Stimulated activated CD4-positive, alpha-beta T cell treated with anti-CD3 and anti-CD28 coated beads, TNF-alpha, amount 100 ng/mL, for 24 hours (primary cell): ENCODE results near the gene ABHD5.

ENCODE experiments used
- DNase-seq, 3 experiments: peaks; one replicate each; pipeline ENCODE4 v3.0.0-alpha.2; 2020; ENCODE audit warnings: low read depth in 3 of 3

ABHD5 gene

GRCh38 chr3:43755516-43756200 lies 64.9 kb downstream of the ABHD5 start:
- DNase-seq: no peak

- DNase-seq: no peak
These were observed 67.1 kb downstream of the ABHD5 start for GRCh38 chr3:43757666-43758321.

- no peak for DNase-seq
These were observed 68.0 kb downstream of the ABHD5 start for GRCh38 chr3:43758592-43759225.

GRCh38 chr3:43759297-43759782 lies 68.6 kb downstream of the ABHD5 start:
- DNase-seq: no peak

GRCh38 chr3:43759938-43760337 lies 69.2 kb downstream of the ABHD5 start:
- DNase-seq: no peak

GRCh38 chr3:43760938-43761337 lies 70.2 kb downstream of the ABHD5 start:
- no peak for DNase-seq

- no peak for DNase-seq
These were observed 71.7 kb downstream of the ABHD5 start for GRCh38 chr3:43762451-43762850.

GRCh38 chr3:43764056-43764455 lies 73.3 kb downstream of the ABHD5 start:
- DNase-seq: no peak

- DNase-seq: no peak
These were observed 73.7 kb downstream of the ABHD5 start for GRCh38 chr3:43764471-43764870.

GRCh38 chr3:43765521-43765971 lies 74.8 kb downstream of the ABHD5 start:
- no peak for DNase-seq

- DNase-seq: no peak
These were observed 76.1 kb downstream of the ABHD5 start for GRCh38 chr3:43766672-43767465.

GRCh38 chr3:43768381-43768973 lies 77.7 kb downstream of the ABHD5 start:
- no peak for DNase-seq

GRCh38 chr3:43769097-43769884 lies 78.6 kb downstream of the ABHD5 start:
- peak; percentile 58 to 80 (median 59) for DNase-seq

GRCh38 chr3:43769885-43770425 lies 79.2 kb downstream of the ABHD5 start:
- no peak for DNase-seq

- peak in 1 of 3 experiments; percentile 36 for DNase-seq
These were observed 79.8 kb downstream of the ABHD5 start for GRCh38 chr3:43770426-43771103.

GRCh38 chr3:43771610-43772009 lies 80.9 kb downstream of the ABHD5 start:
- no peak for DNase-seq

- DNase-seq: no peak
These were observed 82.7 kb downstream of the ABHD5 start for GRCh38 chr3:43773273-43774094.

GRCh38 chr3:43774799-43775198 lies 84.1 kb downstream of the ABHD5 start:
- no peak for DNase-seq

- no peak for DNase-seq
These were observed 85.4 kb downstream of the ABHD5 start for GRCh38 chr3:43776101-43776500.
